ENCODE data around the gene CLOCK.

CLOCK gene

DNA sequence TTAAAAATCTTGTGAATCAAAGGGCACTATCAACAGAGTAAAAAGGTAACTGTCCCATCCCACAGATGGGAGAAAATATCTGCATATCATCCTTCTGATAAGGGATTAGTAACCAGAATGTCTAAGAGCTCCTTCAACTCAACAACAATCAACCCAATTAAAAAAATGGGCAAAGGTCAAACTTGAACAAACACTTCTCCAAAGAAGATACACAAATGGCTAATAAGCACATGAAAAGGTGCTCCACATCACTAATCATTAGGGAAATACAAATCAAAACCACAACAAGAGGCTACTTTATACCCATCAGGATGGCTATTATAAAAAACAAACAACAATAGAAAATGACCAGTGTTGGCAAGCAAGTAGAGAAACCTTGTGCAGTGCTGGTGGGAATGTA, 107.7 kb downstream of the CLOCK start:
- H3K4me3 ChIP-seq (ENCODE audit: control insufficient read depth, low read depth, low read length), result no peak overlapping the region
- TF ChIP-seq, protein P1, sequence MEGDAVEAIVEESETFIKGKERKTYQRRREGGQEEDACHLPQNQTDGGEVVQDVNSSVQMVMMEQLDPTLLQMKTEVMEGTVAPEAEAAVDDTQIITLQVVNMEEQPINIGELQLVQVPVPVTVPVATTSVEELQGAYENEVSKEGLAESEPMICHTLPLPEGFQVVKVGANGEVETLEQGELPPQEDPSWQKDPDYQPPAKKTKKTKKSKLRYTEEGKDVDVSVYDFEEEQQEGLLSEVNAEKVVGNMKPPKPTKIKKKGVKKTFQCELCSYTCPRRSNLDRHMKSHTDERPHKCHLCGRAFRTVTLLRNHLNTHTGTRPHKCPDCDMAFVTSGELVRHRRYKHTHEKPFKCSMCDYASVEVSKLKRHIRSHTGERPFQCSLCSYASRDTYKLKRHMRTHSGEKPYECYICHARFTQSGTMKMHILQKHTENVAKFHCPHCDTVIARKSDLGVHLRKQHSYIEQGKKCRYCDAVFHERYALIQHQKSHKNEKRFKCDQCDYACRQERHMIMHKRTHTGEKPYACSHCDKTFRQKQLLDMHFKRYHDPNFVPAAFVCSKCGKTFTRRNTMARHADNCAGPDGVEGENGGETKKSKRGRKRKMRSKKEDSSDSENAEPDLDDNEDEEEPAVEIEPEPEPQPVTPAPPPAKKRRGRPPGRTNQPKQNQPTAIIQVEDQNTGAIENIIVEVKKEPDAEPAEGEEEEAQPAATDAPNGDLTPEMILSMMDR (IDR thresholded peaks at IDR 0.05; ENCODE audit: control insufficient read depth, insufficient read depth, low read depth, low read length, missing control alignments), result no peak
- DNase-seq (ENCODE audit: low read depth), result no peak

GRCh38 chr4:55438314-55438713, 108.4 kb downstream of the CLOCK start:
- TF ChIP-seq, protein P1 (IDR thresholded peaks at IDR 0.05; ENCODE audit: control insufficient read depth, insufficient read depth, low read depth, low read length, missing control alignments), result no peak
- H3K4me3 ChIP-seq (ENCODE audit: control insufficient read depth, low read depth, low read length), result no peak overlapping the region
- DNase-seq (ENCODE audit: low read depth), result no peak

GRCh38 chr4:55437823-55438222, 108.9 kb downstream of the CLOCK start:
- no peak for DNase-seq (ENCODE audit: low read depth)
- H3K4me3 ChIP-seq (ENCODE audit: control insufficient read depth, low read depth, low read length), result no peak overlapping the region
- TF ChIP-seq, protein P1 (IDR thresholded peaks at IDR 0.05; ENCODE audit: control insufficient read depth, insufficient read depth, low read depth, low read length, missing control alignments), result no peak

- no peak for DNase-seq (ENCODE audit: low read depth)
- TF ChIP-seq, protein P1 (IDR thresholded peaks at IDR 0.05; ENCODE audit: control insufficient read depth, insufficient read depth, low read depth, low read length, missing control alignments), result no peak
- H3K4me3 ChIP-seq (ENCODE audit: control insufficient read depth, low read depth, low read length), result no peak overlapping the region
Measured at GRCh38 chr4:55437356-55437796, 109.3 kb downstream of the CLOCK start.

DNA sequence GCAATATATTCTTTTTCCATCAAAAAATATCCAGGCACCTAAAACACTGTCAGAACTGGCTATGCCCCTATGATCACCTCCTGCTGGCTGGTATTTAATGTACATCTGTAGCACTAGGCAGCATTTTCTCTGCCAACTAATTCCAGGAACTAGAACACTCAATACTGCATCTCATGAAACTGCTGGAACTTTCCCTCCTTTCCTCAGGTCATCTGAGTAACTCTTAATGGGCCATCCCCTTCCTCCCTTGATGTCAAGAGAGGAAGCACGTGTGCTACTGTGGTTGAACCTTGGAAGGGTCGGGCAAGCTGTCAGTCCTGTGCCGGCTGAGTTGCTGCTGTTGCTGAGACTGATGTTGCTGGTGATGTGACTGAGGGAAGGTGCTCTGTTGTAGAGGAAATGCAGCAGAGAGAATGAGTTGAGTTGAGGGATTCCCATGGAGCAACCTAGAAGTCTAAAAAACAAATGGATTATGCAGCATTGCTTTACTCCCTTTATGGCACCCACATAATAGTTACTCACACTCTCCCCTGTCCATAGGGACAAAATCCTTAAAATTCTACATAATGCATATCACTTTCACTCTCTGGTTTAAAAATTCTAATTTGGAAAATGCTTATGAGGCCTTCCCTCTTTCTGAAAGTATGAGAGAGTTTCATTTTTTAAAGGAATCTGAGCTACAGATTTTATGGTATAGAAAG, 111.4 kb downstream of the CLOCK start:
- H3K4me3 ChIP-seq (ENCODE audit: control insufficient read depth, low read depth, low read length), result no peak overlapping the region
- TF ChIP-seq, protein P1 (IDR thresholded peaks at IDR 0.05; ENCODE audit: control insufficient read depth, insufficient read depth, low read depth, low read length, missing control alignments), result peak; percentile 45
- no peak for DNase-seq (ENCODE audit: low read depth)

- DNase-seq (ENCODE audit: low read depth), result no peak
- no peak overlapping the region for H3K4me3 ChIP-seq (ENCODE audit: control insufficient read depth, low read depth, low read length)
- TF ChIP-seq, protein P1 (IDR thresholded peaks at IDR 0.05; ENCODE audit: control insufficient read depth, insufficient read depth, low read depth, low read length, missing control alignments), result no peak
Measured at GRCh38 chr4:55431710-55432336, 114.9 kb downstream of the CLOCK start.
